Medulla oblongata (tissue), 1 donor: ENCODE results near the gene KLHL30.

Experiments used
- DNase-seq: peaks from one replicate; pipeline ENCODE4 v3.0.0-alpha.2; 2015; ENCODE audit errors: extremely low spot score

KLHL30 gene

DNA sequence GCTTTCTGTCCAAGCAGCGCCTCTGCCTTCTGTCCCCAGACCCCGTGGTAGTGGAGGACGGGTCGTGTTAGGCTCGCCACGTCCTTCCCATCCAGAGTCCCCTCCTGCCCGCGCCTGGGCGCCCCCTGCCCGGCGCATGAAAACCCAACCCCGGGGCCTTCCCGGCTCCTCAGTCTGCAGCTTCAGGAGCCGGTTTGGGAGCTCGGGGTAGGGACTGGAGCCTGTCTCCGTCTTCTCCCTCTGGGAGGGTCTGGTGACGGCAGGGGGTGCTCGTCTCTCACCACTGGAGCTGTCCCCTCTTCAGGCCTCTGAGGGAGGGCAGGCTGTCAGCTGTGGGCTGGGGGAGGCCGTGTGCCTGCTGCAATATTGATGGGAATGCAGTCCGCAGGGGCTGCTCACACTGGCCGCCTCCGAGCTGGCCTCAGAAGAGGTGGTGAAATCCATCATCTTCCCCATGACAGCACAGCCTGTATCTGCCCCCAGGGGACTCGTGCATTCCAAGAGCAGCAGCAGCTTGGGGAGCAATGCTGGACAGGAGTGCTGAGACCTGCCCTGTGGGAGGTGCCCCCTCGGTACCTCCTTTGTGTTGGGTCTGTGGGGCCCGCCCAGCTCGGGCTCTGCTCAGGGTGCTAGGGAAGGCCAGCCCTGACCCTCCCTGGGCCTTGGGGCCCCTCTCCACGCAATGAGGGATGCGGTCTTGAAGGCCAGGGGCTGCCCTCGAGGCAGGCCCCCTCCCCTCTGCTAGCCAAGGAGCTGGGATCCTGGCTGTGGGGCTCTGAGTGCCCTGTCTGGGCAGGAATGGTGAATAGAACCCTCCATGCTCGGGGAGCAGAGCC is 17.8 kb upstream of the KLHL30 start:
- no peak for DNase-seq

DNA sequence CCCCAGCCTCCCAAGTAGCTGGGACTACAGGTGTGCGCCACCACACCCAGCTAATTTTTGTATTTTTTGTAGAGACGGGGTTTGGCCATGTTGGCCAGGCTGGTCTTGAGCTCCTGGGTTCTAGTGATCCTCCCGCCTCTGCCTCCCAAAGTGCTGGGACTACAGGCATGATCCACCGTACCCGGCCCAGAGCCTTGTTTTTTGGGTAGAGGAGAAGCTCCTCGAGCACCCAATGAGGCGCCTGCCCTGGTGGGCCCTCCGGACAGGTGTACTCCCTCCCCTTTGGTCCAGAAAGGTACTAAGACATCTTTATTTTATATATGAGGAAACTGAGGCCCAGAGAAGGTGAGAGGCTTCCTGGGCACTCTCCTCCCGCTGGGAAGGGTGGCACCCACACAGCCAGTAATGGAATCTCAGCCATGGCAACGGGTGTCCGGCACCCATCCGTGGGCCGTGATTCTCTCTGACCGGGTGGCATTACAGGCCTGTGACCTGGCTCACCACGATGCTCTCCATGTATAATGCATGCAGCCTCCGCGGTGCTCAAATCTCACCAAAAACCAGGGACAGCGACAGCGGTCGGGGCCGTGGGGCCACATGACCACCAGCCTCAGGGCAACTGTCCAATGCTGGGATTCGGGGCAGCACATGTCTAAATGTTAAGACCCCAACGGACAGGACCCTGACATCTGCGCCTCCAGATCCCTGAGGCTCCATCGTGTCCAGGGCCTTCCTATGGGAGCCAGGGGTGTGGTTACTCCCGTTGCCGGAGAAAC is 16.8 kb upstream of the KLHL30 start:
- no peak for DNase-seq

DNA sequence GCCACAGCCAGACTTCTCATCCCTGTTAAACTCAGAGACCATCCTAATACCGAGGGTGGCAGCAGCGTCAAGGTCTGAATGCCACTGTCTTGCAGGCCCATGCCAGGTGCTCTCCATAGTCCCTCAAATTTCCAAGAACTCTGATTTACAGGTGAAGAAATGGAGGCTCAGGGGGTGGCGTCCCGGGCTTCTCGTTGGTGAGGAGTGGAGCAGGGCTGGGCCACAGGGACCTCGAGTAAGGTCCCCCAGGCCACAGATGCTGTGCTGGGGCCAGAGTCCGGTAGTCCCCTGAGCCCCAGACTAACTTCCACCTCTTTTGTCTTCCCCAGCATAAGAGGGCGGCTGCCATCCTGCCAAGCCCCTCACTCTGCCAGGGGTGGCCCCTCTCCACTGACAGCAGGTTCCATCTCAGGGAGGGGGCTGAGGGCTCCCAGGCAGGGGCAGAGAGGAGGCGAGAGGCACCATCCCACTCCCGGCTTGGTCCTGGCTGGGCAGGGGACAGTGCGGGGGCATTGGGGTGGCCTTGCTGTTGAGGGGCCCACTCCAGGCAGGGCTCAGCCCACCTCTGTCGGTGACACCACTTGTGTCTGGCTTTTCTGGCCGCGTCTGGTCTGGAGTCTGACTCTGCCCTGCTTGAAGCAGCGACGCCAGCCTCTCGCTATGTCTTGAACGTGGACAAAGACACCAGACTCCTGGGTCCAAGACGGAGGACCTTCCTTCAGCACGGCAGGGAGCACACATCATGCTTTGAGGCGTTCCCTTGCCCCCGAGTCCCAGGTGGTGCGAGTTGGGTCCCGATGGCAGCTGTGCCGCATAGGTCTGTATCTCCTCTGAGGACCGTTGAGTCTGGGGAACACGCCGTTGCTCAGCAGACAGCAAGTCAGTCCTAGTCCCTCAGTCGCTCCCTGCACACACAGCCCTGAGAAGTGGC is 15.9 kb upstream of the KLHL30 start:
- no peak for DNase-seq

DNA sequence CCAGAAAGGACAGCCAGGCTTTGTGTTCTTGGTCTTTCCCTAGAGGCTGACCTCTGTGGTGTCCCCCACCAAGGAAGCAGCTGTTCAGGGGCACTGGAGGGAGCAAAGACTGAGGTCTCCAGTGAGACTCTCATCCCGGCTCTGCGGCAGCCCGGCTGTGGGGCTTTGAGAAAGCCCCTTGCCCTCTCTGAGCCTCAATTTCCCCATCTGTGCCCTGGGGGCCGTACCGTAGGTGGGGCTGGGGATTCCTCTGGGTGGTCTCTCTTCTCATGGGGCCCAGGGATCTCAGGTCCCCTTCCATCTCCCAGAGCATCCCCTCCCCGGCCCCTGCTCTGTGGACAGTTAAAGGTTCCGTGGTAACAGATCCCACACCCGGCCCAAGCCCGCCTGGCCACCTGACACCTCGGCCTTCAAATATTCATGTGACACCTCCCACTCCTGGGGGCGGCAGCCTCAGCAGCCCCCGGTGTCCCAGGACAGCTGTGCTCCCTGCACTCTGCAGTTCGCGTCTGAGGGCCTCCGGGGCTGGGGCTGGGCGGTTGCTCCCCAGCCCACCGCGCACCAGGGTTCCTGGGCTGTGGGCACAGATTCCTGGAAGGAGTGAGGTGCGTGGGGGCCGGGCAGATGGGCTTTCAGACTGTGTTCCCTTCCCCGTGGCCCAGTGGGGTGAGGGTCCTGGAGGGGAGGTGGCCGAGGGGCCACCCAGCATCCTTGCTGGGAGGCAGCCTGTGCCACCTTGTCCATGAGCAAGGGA is 15.1 kb upstream of the KLHL30 start:
- DNase-seq, result no peak

DNA sequence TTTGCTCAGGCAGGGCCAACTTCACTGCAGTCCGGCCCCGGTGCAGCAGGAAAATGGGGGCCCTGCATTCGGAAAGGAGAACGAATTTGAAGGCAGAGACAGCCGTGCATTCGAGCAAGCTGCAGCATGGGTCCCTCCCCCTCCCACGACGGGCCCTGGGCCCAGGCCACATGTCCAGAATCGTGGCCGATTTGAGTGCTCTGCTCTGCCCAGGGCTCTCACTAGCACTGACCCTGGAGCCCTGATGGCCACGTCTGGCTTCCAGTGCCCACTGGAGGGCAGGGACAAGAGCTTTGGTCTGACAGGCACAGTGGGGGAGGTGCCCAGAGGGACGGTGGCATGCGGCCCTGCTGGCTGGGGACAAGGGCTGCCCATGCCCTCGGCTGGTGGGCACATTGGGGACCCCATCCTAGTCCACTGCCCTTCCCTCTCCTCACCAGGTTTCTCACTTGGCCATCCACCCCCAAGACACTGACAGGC is 14.4 kb upstream of the KLHL30 start:
- DNase-seq, result no peak

DNA sequence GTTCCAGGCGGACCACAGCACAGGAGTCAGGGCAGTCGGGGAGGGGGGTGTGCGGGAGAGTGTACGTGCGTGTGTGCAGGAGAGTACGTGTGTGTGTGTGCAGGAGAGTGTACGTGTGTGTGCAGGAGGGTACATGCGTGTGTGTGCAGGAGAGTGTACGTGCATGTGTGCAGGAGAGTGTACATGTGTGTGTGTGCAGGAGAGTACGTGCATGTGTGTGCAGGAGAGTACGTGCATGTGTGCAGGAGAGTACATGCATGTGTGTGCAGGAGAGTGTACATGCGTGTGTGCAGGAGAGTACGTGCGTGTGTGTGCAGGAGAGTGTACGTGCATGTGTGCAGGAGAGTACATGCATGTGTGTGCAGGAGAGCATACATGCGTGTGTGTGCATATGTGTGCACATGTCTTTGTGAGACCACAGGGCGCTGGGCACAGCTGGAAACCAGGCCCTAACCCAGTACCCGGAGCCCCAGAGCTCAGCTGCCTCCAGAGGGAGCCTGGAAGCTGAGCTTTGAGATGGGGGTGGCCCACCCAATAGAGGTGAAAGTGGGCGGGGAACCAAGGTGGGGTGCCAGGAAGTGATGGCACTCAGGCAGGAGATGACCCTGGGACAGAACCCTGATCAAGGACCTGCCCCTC is 13.9 kb upstream of the KLHL30 start:
- DNase-seq, result no peak

DNA sequence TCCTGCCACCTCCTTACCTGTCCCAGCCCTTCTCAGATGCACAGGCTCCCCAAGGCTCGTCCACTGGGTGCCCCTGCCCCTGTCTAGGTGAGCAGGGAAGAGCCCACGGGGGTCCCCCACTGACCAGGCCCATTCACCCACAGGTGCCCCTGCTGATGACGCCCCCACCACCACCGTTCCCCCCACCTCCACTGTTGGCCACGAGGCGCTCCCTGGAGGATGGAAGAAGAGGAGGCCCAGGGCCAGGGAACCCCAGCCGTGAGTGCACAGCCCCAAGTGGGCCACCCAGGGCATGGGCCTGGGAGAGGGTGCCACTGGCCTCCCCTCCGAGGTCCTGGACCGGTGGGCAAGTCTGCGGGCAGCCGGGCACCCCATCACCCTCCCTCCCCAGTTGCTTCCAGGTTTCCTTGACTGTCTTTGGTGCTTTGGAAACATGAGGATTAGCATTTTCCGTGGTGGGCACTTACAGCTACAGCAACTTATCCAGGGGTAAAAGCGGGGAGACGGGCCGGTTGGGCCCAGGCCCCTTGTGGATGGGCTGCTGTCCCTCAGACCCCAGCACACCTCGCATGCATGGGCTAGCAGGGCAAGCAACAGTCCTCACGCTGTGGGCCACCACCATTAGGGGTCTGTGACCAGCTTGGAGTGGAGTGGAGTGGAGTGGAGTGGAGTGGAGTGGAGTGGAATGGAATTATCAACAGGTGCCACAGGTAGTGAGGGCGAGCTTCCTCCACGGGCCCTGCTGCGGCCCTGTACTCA is 13.2 kb upstream of the KLHL30 start:
- no peak for DNase-seq

DNA sequence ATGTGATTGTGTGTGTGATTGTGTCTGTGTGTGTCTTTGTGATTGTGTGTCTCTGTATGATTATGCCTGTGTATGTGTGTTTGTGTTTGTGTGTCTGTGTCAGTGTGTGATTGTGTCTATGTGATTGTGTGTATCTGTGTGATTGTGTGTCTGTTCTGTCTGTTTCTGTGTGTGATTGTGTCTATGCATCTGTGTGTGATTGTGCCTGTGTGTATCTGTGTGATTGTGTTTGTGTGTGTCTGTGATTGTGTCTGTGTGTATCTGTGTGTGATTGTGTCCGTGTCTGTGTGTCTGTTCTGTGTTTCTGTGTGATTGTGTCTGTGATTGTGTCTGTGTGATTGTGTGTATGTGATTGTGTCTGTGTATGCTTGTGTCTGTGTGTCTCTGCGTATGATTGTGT is 12.1 kb upstream of the KLHL30 start:
- DNase-seq, result no peak

DNA sequence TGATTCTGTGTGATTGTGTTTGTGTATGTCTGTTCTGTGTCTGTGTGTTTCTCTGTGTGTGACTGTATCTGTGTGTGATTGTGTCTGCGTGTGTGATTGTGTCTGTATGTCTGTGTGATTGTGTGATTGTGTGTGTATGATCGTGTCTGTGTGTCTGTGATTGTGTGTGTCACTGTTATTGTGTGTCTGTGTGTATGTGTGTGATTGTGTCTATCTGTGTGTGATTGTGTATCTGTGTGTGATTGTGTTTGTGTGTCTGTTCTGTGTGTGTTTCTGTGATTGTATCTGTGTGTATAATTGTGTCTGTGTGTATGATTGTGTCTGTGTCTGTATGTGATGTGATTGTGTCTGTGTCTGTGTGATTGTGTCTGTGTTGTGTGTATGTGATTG is 11.7 kb upstream of the KLHL30 start:
- DNase-seq, result no peak

DNA sequence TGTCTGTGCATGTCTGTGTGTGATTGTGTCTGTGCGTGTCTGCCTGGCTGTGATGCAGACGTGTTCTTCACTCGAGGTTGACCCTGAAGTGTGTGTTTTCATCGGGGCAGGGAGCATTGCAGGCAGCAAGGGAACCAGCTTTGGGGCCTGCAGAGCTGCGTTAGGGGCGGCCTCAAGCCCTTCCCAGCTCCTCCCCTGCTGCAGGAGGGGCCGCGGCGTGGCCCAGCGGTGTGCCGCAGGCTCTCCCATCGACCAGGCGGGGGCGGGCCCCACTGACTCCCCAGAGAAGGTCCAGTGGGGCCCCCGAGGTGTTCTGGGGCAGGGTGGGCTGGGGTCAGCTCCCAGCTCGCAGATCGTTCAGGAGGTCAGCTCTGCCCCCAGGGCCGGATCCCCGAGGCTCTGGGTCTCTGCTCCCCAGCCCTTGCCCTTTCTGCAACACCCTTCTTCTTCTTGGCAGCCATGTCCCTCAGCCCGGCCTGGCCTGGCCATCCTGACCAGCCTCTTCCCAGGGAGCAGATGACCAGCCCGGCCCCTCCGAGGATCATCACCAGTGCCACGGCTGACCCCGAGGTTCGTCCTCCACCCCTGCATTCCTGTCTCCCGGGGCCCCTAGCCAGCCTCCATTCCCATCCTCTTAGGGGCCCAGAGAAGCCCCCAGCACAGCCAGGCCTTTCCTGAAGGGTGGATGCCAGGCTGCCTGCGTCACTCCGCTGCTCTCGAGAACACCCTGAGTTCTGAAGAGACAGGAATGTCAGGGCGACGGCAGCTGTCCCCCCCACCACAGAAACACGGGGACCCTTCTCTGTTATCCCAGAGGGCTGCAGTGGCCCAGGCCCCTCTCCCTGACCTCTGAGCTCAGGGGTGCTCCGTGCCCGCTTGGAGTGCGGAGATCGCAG is 11.1 kb upstream of the KLHL30 start:
- DNase-seq, result no peak

DNA sequence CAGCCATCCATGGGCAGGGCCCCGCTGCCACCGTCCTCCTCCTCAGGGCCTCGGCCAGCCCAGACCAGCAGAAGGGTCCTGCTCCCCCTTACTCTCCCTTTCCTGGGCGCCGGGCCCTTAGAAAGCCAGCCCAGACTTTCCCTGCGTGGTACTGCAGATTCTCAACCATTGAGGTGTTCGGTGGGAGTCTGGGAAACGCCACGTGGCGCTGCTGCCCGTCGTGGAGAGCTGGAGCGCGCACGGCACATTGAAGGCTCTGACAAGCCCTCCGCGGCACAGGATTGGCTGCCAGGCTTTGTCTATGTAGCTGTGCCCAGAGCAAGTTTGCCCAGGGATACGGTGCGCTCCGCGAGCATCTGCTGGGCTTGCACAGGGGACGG is 10.4 kb upstream of the KLHL30 start:
- no peak for DNase-seq

DNA sequence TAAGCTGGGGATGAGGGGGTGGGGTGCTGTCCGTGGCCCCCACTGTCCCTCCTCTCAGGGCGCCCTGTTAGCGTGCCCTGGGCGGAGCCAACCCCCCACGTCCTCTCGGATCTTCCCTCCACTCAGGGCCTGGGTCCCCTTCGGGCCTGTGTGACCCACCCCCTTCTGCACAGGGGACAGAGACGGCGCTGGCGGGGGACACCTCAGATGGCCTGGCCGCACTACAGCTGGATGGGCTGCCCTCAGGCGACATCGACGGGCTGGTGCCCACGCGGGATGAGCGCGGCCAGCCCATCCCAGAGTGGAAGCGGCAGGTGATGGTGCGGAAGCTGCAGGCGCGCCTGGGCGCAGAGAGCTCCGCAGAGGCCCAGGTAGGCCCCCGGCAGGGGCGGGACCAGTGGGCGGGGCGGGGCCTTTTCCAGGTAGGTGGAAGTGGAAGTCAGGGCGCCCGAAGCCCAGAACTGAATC is 9.9 kb upstream of the KLHL30 start:
- no peak for DNase-seq

DNA sequence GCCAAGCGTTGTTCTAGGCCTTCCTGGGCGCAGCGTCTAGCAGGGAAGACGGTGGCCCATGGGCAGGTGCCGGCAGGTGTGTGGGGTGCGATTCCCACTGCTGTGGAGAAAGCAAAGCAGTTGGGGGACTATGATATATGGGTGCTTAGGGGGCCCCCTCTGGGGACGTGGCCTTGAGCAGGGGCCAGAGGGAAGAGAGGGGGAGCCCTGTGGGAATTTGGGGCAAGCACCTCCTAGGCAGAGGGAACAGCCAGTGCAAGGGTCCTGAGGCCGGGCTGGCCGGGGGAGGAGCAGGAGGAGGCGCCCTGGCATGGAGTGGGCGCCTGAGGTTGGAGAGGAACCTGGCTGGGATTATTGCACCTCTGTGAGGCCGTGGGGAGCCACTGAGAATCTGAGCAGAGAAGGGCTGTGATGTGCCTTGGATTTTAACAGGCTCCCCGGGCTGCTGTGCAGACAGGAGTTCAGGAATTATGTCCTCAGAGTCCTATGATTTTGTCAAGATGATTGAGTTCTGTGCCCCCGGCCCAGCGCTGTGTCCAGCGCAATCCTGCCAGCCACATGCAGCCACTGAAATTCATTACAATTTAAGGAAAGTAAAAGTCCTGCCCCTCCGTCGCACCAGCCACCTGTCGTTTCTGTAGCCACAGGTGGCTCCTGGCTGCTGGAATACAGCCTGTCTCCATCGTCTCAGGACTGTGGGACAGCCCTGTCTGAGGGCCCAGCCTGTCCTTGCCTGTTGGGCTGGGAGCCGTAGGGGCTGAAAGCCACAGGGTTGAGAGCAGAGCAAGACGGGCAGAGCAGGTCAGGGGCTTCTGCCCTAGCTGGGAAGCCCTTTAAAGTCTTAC is 9.1 kb upstream of the KLHL30 start:
- DNase-seq, result no peak

DNA sequence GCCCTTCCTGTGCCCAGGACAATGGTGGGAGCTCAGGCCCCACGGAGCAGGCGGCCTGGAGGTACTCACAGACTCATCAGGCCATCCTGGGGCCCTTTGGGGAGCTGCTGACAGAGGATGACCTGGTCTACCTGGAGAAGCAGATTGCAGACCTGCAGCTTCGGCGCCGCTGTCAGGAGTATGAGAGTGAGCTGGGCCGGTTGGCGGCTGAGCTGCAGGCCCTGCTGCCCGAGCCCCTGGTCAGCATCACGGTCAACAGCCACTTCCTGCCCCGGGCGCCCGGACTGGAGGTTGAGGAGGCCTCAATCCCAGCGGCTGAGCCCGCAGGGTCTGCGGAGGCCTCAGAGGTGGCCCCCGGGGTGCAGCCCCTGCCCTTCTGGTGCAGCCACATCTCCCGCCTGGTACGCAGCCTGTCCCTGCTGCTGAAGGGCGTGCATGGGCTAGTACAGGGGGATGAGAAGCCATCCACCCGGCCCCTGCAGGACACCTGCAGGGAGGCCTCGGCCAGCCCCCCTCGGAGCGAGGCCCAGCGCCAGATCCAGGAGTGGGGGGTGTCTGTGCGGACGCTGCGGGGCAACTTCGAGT is 8.3 kb upstream of the KLHL30 start:
- DNase-seq, result no peak

DNA sequence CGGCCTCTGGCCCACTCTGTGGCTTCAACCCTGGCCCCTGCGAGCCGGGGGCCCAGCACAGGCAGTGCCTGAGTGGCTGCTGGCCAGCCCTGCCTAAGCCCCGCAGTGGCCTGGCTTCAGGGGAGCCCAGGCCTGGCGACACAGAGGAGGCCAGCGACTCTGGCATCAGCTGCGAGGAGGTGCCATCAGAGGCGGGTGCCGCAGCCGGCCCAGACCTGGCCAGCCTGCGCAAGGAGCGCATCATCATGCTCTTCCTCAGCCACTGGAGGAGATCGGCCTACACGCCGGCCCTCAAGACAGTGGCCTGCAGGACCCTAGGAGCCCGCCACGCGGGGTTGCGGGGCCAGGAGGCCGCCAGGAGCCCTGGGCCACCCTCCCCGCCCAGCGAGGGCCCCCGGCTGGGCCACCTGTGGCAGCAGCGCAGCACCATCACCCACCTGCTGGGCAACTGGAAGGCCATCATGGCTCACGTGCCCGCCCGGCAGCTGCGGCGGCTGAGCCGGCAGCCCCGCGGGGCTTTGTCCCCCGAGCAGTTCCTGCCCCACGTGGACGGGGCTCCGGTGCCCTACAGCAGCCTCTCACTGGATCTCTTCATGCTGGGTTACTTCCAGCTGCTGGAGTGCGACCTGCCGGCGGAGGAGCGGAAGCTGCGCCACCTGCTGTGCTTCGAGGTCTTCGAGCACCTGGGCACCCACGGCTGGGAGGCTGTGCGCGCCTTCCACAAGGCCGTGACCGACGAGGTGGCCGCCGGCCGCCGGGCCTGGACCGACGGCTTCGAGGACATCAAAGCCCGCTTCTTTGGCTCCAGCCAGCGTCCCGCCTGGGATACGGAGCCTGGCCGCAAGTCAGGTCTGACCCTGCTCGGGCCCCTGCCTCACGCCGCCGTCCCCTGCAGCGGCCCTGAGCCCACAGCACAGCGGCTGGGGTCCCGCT is 7.5 kb upstream of the KLHL30 start:
- DNase-seq, result no peak

DNA sequence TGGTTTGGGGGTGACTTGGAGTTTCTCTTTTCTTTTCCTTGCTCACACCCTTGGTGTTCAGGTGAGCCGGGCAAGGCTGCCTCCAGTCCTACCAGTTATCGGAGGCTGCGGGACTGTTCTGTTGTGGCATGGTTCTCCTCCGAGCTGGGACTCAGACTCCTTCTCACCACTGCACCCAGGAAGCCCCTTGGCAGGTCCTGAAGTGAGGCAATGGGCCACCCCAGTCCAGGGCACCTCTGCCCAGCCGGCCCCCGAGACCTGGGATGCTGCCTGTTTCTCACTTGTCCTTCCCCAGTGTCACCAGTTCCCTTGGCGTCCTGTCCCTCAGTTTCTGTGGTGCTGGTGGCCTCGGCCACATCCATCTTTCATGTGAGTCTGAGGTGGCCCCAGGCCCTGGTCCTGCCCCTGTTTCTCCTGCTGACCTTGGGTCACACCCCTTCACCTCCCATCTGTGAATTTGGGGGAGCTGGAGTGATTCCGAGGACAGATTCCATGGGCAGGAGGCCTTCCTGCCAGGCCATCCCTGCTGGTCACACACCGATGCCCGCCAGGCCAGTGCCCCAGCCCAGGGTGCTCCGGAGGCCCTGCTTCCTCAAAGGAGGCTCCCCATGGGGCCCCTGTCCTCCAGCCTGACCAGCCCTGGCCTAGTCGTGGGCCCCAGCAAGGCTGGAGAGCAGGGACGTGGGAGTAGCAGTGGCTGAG is 6.6 kb upstream of the KLHL30 start:
- DNase-seq, result no peak
